CD4-positive, alpha-beta T cell treated with Interleukin-12 subunit alpha and Interleukin-12 subunit beta, for 1 hour (primary cell): ENCODE data around the gene TRIM60.
"Not testable (repeated sequence)": the region's sequence is repeated elsewhere in the genome, so short reads cannot be mapped to it uniquely, and the experiment has no call there.

Source experiments
- DNase-seq: peaks from one replicate; pipeline ENCODE4 v3.0.0-alpha.2; 2020

Gene TRIM60

DNA sequence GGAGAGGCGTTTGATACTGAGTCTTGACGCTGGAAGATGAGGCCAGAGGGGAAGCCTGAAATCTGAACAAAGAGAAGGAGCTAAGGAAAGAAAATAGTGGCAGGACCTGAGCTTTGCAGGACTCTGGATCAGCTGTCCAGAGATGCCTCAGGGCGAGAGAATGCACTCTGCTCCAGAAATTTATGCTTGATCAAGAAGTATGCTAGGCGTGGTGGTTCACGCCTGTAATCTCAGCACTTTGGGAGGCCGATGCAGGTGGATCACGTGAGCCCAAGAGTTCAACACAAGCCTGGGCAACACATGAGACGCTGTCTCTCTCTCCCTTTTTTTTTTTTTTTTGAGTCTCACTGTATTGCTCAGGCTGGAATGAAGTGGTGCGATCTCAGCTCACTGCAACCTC, 23.8 kb downstream of the TRIM60 start:
- DNase-seq: no peak

DNA sequence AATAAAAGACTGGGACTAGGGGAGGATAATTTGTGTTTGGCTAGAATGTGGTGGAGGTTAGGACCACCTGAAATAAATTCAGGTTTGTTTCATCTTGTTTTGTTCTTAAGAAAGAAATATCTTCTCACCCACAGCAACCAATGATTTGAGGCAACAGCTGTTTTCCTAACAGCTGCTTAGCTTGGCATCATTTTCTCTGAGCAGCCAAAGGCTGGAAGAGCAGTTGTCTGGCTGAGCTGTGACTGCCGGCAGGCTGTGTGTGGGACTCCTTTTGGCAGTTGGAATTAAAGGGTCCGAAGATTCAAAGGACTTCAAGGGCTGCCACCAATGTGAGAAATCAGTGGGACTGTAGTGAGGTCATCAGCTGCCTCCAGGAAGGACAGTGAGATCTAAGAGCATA, 26.9 kb downstream of the TRIM60 start:
- DNase-seq: no peak

DNA sequence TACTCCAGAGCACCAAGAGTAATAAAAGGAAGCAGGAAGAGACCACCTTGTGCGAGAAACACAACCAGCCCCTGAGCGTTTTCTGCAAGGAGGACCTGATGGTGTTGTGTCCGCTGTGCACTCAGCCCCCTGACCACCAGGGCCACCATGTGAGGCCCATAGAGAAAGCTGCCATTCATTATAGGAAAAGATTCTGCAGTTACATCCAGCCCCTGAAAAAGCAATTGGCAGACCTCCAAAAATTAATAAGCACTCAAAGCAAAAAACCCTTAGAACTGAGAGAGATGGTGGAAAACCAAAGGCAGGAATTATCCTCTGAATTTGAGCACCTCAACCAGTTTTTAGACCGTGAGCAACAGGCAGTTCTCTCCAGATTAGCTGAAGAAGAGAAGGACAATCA, 27.6 kb downstream of the TRIM60 start:
- no peak for DNase-seq

DNA sequence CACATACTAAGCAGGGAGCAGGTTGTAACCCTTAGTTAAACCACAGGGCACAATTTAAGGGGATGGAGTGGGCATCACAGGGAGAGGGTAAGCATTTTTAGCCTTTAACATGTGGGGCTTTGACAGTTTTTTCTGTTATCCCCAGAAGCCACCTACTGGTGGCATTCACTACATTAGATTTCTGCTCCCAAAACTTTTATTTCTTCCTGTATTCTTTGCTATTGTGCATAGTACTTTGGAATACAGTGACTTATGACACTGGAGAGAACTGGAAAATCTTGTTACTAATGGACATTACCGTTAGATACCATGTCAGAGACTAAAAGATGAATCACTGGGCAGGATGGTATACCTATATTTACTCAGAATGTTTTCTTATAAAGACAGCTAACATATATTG, 29.1 kb downstream of the TRIM60 start:
- DNase-seq: no peak

DNA sequence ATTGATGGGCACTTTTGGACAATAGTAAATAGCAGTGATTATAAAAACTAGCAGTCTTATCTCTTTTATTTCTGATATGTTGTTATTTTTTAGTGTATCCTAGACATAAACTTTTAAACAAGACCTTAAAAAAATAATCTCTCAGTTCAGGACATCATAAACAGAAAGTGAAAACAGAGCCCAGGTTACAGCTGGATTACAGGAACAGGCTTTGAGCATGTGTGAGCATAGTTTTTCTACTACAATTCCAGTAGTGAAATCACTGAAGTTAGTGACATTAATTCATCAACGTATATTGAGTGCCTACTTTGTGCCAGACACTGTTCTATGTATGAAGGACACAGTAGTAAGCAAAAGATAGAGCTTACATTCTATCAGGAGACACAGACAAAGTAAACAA, 38.8 kb downstream of the TRIM60 start:
- DNase-seq: no peak

DNA sequence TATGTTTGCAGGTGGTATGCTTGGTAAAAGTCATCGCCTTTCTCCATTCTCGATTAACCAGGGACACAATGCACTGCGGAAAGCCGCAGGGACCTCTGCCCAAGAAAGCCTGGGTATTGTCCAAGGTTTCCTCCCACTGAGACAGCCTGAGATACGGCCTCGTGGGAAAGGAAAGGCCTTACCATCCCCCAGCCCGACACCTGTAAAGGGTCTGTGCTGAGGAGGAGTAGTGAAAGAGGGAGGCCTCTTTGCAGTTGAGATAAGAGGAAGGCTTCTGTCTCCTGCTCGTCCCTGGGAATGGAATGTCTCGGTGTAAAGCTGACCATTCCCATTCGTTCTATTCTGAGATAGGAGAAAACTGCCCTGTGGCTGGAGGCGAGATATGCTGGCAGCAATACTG, 41.5 kb downstream of the TRIM60 start:
- not testable (repeated sequence) for DNase-seq

DNA sequence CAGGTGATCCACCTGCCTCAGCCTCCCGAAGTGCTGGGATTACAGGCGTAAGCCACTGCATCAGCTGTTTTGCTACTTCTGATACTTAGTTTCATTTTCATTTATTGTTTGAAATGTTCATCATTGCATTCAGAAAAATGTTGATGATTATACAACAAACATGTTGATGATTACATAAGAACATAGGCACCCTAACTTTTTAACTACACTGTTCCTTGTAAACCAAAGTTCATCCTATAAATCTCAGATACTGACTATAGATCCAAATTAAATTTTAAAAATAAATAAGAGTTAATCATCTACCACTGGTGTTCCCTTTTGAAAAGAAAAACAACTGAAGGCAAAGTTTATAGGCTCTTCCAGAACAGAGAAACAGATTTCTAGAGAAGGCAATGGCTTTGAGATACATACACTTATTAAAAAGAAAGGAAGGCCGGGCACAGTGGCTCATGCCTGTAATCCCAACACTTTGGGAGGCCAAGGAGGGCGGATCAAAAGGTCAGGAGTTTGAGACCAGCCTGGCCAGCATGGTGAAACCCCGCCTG, 45.3 kb downstream of the TRIM60 start:
- no peak for DNase-seq

DNA sequence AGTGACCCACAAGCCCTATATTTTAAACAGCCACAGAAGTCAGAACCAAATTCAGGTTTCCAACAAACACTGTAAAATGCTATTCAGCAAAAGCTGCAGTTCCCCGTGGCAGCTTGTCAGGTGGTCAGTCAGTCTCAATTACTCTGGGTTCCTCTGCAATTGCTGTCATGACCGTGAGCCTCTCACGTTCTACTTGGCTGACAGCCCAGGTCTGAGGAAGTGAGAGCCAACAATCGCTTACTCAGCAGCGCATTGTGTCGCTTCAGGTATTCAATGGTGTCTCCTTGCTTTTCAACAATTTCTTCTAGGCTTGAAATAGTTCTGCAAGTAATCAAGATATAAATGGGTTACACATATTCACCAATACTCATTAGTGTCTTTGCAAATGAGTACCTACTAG, 47.7 kb downstream of the TRIM60 start:
- no peak for DNase-seq

DNA sequence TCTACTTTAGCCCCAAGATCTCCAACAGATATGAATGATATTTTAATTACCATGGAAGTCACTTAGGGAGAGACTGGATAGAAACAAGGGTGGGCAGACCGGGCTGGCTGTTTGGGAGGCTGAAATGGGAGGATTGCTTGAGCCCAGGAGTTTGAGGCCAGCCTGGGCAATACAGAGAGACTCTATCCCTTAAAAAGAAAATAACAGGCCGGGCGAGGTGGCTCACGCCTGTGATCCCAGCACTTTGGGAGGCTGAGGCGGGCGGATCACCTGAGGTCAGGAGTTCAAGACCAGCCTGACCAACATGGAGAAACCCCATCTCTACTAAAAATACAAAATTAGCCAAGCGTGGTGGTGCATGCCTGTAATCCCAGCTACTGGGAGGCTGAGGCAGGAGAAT, 53.0 kb downstream of the TRIM60 start:
- DNase-seq: not testable (repeated sequence)

DNA sequence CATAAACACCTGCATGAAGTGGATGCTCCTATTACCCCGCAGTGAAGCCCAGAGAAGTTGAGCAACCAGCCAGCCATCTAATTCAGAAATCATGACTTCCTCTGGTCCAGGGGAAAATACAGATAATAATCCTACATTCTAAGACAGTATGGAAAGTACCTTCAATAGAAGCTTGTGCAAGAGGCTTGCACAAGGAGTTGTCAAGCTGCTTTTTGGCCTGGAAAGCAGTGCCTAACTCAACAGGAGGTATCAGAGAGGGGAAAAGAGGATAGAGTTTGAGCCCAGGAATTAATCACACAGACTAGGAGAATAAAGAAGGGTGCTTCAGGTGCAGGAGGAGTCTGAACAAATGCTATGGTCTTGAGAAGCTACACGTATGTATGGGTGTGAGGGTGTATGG, 54.1 kb downstream of the TRIM60 start:
- DNase-seq: no peak

DNA sequence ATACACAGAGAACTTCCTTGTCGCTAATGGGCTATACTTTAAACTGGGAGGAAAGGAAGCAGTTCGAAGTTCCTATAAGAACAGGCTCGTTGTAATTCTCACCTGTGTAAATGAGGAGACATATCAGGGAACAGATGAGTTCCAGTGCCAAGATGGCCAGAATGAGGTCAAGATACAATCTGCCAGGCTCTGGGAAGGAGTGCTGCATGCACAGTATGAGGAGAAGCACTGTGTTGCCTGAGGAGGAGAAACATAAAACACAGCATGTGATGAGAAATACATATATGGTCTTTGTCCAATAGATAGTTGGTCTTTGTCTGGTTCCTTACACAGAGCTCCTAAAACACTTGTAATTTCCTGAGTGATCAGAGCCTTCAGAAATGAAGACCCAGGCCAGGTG, 56.6 kb downstream of the TRIM60 start:
- no peak for DNase-seq
